ENCODE measurements around the gene MLKL. TPM values are rescaled to one million over a fixed set of nuclear protein-coding genes. Genes with fewer than 3 reads are reported as not detected.
A peak's percentile ranks its signal among the peaks of the same experiment; 100 is the strongest.

MLKL gene
- total and polyA plus RNA-seq, 2 of the 13 experiments (the other 11 are each of a cell fraction or from before 2014, with no cell fraction given), result 6.4 to 10.7 TPM

GRCh38 chr16:74695450-74696422 is 4.9 kb downstream of the MLKL start (continued):
- TF ChIP-seq EHMT2 (IDR thresholded peaks at IDR 0.05; ENCODE audit: borderline replicate concordance, low read depth, low read length) (no peak), JUND (CRISPR knock-in tag; IDR thresholded peaks at IDR 0.05) (no peak), ZMYM3 (CRISPR knock-in tag; IDR thresholded peaks at IDR 0.05) (no peak), ZZZ3 (CRISPR knock-in tag; IDR thresholded peaks at IDR 0.05; ENCODE audit: borderline replicate concordance) (no peak), ELF4 (CRISPR knock-in tag; IDR thresholded peaks at IDR 0.05; ENCODE audit: borderline replicate concordance) (no peak; the same call in 1 of the 2 replicates), SALL2 (CRISPR knock-in tag; IDR thresholded peaks at IDR 0.05) (no peak), FOXK1 (CRISPR knock-in tag; IDR thresholded peaks at IDR 0.05; ENCODE audit: borderline replicate concordance, low read depth) (peak; percentile 88; the same call in 1 of the 2 replicates), ZBTB7B (CRISPR knock-in tag; IDR thresholded peaks at IDR 0.05) (no peak), TARDBP (CRISPR knock-in tag; IDR thresholded peaks at IDR 0.05) (peak; percentile 74; the same call in 1 of the 2 replicates), ZNF816 (CRISPR knock-in tag; IDR thresholded peaks at IDR 0.05; ENCODE audit: borderline replicate concordance) (no peak), CENPX (CRISPR knock-in tag; IDR thresholded peaks at IDR 0.05) (no peak), FOXM1 (CRISPR knock-in tag; IDR thresholded peaks at IDR 0.05) (no peak), SNAPC5 (CRISPR knock-in tag; IDR thresholded peaks at IDR 0.05; ENCODE audit: borderline replicate concordance) (peak; percentile 67; the same call in 1 of the 2 replicates), SNAI1 (CRISPR knock-in tag; IDR thresholded peaks at IDR 0.05; ENCODE audit: borderline replicate concordance) (no peak), ZNF605 (CRISPR knock-in tag; IDR thresholded peaks at IDR 0.05) (peak; percentile 88), FOXA3 (CRISPR knock-in tag; IDR thresholded peaks at IDR 0.05) (peak; percentile 18; the same call in 1 of the 2 replicates), SNRNP70 (IDR thresholded peaks at IDR 0.05; ENCODE audit: low read depth, low read length) (no peak), ZNF546 (CRISPR knock-in tag; conservative IDR thresholded peaks at IDR 0.05) (no peak), MZF1 (CRISPR knock-in tag; IDR thresholded peaks at IDR 0.05; ENCODE audit: borderline replicate concordance) (no peak), ZNF484 (CRISPR knock-in tag; IDR thresholded peaks at IDR 0.05; ENCODE audit: borderline replicate concordance, low read depth) (no peak), FOXP1 (IDR thresholded peaks at IDR 0.05) (no peak), FOXP1 (CRISPR knock-in tag; IDR thresholded peaks at IDR 0.05) (no peak), ZNF773 (CRISPR knock-in tag; IDR thresholded peaks at IDR 0.05; ENCODE audit: borderline replicate concordance) (no peak), ZNF691 (CRISPR knock-in tag; IDR thresholded peaks at IDR 0.05; ENCODE audit: borderline replicate concordance, low read depth) (peak; percentile 75; the same call in 1 of the 2 replicates), ZNF614 (CRISPR knock-in tag; IDR thresholded peaks at IDR 0.05; ENCODE audit: borderline replicate concordance) (peak; percentile 43; the same call in 1 of the 2 replicates), HES4 (CRISPR knock-in tag; IDR thresholded peaks at IDR 0.05; ENCODE audit: borderline replicate concordance) (no peak)
- TF ChIP-seq, protein P1, sequence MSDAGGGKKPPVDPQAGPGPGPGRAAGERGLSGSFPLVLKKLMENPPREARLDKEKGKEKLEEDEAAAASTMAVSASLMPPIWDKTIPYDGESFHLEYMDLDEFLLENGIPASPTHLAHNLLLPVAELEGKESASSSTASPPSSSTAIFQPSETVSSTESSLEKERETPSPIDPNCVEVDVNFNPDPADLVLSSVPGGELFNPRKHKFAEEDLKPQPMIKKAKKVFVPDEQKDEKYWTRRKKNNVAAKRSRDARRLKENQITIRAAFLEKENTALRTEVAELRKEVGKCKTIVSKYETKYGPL (CRISPR knock-in tag; IDR thresholded peaks at IDR 0.05), result no peak
- TF ChIP-seq, protein P2, sequence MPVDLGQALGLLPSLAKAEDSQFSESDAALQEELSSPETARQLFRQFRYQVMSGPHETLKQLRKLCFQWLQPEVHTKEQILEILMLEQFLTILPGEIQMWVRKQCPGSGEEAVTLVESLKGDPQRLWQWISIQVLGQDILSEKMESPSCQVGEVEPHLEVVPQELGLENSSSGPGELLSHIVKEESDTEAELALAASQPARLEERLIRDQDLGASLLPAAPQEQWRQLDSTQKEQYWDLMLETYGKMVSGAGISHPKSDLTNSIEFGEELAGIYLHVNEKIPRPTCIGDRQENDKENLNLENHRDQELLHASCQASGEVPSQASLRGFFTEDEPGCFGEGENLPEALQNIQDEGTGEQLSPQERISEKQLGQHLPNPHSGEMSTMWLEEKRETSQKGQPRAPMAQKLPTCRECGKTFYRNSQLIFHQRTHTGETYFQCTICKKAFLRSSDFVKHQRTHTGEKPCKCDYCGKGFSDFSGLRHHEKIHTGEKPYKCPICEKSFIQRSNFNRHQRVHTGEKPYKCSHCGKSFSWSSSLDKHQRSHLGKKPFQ (CRISPR knock-in tag; IDR thresholded peaks at IDR 0.05; ENCODE audit: insufficient replicate concordance), result peak; percentile 48

All from HepG2 (cell line).